Mesothelial cell of epicardium (in vitro differentiated cells): ENCODE measurements around the gene KRT8. TPM values are rescaled to one million over a fixed set of nuclear protein-coding genes. Genes with fewer than 3 reads are reported as not detected.

Experiments
- DNase-seq, 2 experiments: peaks; one replicate each; pipeline ENCODE4 v3.0.0; 2021; ENCODE audit warnings: low spot score in 2 of 2; ENCODE audit not compliant: unreplicated experiment in 2 of 2
- H3K27ac Mint-ChIP-seq: 2 replicates; pipeline ENCODE4 v1.8.0; 2021; ENCODE audit warnings: mixed read lengths
- H3K27me3 Mint-ChIP-seq: 2 replicates; pipeline ENCODE4 v1.8.0; 2021; ENCODE audit warnings: low read depth, mixed read lengths
- H3K36me3 Mint-ChIP-seq: 2 replicates; pipeline ENCODE4 v1.8.0; 2021; ENCODE audit warnings: mixed read lengths
- H3K4me1 Mint-ChIP-seq: 2 replicates; pipeline ENCODE4 v1.8.0; 2021; ENCODE audit warnings: mixed read lengths
- H3K4me3 Mint-ChIP-seq: 2 replicates; pipeline ENCODE4 v1.8.0; 2021; ENCODE audit warnings: mild to moderate bottlenecking, moderate library complexity, mixed read lengths
- H3K9me3 Mint-ChIP-seq: 2 replicates; pipeline ENCODE4 v1.8.0; 2021; ENCODE audit warnings: mixed read lengths
- total RNA-seq: library from RNA; stranded (reverse); gene quantifications from 3 replicates; pipeline ENCODE4 v1.2.1, GENCODE V29; 2021
- TF ChIP-seq, protein P1 (sequence below): fragments of 200-600 bp; sonication (generic); IDR thresholded peaks from one replicate; pipeline ENCODE4 v1.5.0; 2021; ENCODE audit warnings: antibody characterized with exemption; ENCODE audit not compliant: unreplicated experiment

KRT8 gene
- total RNA-seq, 1 donor from 2014 or later, result 1,131 TPM

DNA sequence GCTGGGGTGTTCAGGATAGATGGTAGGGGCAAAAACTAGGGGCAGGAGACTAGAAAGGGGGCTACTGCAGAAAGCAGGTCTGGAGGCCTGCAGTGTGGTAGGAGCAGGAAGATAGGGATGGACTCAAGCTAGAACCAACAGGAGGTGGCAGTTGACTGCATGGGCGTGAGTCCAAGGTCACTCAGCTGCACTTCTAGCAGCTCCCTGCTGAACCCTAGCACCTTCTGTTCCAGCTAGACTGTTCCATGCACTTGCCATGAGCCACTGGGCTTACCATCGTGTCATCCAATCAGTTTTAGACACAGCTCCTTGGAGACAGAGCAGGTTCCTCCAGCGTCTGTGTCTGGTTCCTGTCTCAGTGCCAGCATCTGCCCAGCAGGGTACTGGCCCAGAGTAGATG is 11.3 kb upstream of the KRT8 start:
- DNase-seq, result no peak
- peaks cover 31% of the 10 kb centered on the region for H3K4me1 Mint-ChIP-seq
- no peak overlapping the region for H3K27ac Mint-ChIP-seq
- no peaks in the 10 kb centered on the region for H3K36me3 Mint-ChIP-seq
- no peaks in the 10 kb centered on the region for H3K9me3 Mint-ChIP-seq
- TF ChIP-seq, protein P1, sequence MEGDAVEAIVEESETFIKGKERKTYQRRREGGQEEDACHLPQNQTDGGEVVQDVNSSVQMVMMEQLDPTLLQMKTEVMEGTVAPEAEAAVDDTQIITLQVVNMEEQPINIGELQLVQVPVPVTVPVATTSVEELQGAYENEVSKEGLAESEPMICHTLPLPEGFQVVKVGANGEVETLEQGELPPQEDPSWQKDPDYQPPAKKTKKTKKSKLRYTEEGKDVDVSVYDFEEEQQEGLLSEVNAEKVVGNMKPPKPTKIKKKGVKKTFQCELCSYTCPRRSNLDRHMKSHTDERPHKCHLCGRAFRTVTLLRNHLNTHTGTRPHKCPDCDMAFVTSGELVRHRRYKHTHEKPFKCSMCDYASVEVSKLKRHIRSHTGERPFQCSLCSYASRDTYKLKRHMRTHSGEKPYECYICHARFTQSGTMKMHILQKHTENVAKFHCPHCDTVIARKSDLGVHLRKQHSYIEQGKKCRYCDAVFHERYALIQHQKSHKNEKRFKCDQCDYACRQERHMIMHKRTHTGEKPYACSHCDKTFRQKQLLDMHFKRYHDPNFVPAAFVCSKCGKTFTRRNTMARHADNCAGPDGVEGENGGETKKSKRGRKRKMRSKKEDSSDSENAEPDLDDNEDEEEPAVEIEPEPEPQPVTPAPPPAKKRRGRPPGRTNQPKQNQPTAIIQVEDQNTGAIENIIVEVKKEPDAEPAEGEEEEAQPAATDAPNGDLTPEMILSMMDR, result no peak
- H3K4me3 Mint-ChIP-seq, result no peak overlapping the region
- no peaks in the 10 kb centered on the region for H3K27me3 Mint-ChIP-seq

DNA sequence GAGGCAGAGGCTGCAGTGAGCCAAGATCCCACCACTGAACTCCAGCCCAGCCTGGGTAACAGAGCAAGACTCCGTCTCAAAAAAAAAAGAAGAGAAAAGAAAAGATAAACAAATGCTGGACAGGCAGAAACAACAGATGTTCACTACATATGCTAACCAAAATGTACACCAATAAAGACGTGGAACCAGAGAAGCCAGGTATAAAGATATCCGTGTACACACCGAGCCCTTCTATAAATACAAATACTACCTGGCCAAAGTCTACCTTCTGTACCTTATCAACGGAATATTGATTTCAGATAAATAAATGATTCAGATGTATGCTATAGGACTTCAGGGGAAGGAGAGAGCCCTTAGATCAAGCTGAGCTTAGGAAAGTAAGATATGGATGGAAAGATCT is 10.8 kb upstream of the KRT8 start:
- H3K27me3 Mint-ChIP-seq, result no peaks in the 10 kb centered on the region
- H3K9me3 Mint-ChIP-seq, result no peaks in the 10 kb centered on the region
- no peak overlapping the region for H3K4me3 Mint-ChIP-seq
- no peaks in the 10 kb centered on the region for H3K36me3 Mint-ChIP-seq
- H3K27ac Mint-ChIP-seq, result no peak overlapping the region
- no peak for DNase-seq
- peaks cover 27% of the 10 kb centered on the region for H3K4me1 Mint-ChIP-seq
- TF ChIP-seq, protein P1, result no peak

DNA sequence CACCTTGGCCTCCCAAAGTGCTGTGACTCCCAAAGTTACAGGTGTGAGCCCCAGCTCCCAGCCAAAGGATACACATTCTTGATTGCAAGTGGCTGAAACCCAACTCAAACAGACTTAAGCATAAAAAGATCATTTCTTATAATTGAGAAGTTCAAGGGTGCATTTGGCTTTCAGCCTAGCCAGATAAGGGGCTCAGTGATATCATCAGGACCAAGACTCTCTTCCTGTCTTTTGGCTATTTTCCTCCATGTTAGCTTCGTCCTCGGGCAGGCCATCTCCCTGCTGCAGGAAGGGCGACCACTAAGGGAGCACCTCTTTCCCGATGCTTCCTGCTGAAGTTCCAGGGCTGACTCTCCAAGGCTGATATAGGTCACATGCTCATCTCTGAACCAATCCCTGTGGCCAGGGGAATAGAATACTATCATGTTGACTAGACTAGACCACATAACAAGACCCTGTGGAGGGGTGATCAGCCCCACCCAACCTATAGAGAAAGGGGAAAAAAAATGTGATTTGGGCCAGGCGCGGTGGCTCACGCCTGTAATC is 9.8 kb upstream of the KRT8 start:
- Mint-ChIP-seq H3K9me3 (no peaks in the 10 kb centered on the region), H3K4me3 (no peak overlapping the region), H3K27ac (peak overlapping the region; percentile 85), H3K27me3 (no peaks in the 10 kb centered on the region), H3K4me1 (peaks cover 35% of the 10 kb centered on the region), H3K36me3 (no peaks in the 10 kb centered on the region)
- DNase-seq, result no peak
- TF ChIP-seq, protein P1, result no peak

DNA sequence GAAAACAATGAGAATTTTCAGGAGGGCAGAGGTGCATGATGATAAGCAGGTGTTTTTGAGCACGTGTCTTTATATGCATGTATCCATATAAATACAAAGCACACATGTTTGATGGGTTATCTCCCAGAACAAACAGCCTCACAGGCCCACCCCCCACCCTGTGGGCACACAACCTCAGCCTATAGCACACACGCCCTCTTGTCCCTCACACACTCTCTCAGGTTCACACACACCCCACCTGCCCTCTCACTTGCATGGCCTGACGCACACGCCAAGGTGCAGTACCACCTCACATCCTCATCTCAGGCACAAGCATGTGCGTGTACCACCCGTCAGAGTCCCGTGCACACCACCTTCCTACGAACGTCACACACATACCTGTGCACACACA is 8.6 kb upstream of the KRT8 start:
- Mint-ChIP-seq H3K27ac (peak overlapping the region; percentile 44), H3K36me3 (no peaks in the 10 kb centered on the region), H3K27me3 (no peaks in the 10 kb centered on the region), H3K4me3 (no peak overlapping the region), H3K9me3 (no peaks in the 10 kb centered on the region), H3K4me1 (peaks cover 41% of the 10 kb centered on the region)
- TF ChIP-seq, protein P1, result no peak
- DNase-seq, result no peak

DNA sequence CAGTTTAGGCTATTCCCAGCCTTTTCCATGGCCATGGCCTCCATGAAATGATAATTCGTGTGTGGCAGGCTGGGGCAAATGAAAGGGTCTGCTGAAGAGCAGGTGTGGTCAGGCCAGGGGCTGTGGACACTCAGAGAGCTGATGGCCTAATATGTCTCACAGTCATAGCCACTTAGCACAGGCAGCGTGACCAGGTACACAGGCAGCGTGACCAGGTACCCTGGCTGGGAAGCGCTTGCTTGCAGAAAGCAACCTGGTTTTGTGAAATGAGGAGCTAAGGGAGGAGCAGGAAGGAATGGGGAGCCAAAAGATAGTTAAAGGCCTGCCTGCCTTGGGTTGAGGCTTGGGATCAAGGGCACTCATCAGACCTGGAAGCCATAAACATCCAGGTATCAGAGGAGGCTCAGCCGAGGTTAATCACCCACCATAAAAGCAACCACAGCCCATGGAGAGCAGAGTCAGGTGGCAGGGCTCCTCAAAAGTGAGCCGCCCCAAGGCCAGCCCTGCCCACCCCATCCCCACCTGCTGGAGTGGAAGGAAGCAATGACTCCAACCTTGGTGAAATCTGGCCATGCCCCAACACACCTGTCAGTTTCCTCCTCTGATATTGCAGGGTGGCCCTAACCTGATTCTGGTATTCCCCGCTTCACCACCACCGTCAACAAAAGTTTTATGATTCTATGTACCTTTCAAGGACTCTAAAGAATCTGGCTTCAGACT is 8.0 kb upstream of the KRT8 start:
- peaks cover 47% of the 10 kb centered on the region for H3K4me1 Mint-ChIP-seq
- no peak overlapping the region for H3K4me3 Mint-ChIP-seq
- TF ChIP-seq, protein P1, result no peak
- no peaks in the 10 kb centered on the region for H3K27me3 Mint-ChIP-seq
- DNase-seq, result no peak
- H3K27ac Mint-ChIP-seq, result no peak overlapping the region
- H3K36me3 Mint-ChIP-seq, result no peaks in the 10 kb centered on the region
- H3K9me3 Mint-ChIP-seq, result no peaks in the 10 kb centered on the region
